ENCODE results near the gene SALL3. TPM values are rescaled to one million over a fixed set of nuclear protein-coding genes. Genes with fewer than 3 reads are reported as not detected.

Gene SALL3
- total and polyA plus RNA-seq, 2 of the 8 experiments (the other 6 are each of a cell fraction or from before 2014, with no cell fraction given), result 10.5 to 46.4 TPM

DNA sequence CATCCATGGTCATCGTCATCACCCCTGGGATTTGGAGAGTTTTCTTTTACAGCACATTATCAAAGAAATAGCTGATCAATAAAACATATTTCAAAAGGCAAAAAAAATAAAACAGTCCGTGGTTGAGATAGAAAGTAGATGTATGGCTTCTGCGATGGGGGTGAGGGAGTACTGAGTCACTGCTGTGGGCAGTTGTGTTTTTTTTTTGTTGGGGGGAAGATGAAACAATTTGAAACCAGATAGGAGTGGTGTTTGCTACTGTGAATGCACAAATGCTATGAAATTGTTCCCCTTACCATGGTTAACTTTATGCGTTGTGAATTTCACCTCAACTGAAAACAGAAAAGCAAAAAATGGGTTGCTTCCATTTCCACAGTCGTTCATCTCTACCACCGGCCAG lies 11.9 kb upstream of the SALL3 start (continued):
- TF ChIP-seq RAD21 (IDR thresholded peaks at IDR 0.05 in 1 of 2, conservative IDR thresholded peaks at IDR 0.05 in 1 of 2; ENCODE audit: low read depth in 2 of 2, low read length in 2 of 2), result no peak
- TF ChIP-seq, protein P1, sequence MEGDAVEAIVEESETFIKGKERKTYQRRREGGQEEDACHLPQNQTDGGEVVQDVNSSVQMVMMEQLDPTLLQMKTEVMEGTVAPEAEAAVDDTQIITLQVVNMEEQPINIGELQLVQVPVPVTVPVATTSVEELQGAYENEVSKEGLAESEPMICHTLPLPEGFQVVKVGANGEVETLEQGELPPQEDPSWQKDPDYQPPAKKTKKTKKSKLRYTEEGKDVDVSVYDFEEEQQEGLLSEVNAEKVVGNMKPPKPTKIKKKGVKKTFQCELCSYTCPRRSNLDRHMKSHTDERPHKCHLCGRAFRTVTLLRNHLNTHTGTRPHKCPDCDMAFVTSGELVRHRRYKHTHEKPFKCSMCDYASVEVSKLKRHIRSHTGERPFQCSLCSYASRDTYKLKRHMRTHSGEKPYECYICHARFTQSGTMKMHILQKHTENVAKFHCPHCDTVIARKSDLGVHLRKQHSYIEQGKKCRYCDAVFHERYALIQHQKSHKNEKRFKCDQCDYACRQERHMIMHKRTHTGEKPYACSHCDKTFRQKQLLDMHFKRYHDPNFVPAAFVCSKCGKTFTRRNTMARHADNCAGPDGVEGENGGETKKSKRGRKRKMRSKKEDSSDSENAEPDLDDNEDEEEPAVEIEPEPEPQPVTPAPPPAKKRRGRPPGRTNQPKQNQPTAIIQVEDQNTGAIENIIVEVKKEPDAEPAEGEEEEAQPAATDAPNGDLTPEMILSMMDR (IDR thresholded peaks at IDR 0.05; ENCODE audit: control extremely low read depth in 1 of 3, insufficient read depth in 1 of 3, low read depth in 1 of 3, low read length in 3 of 3), result no peak
- TF ChIP-seq, protein P2, sequence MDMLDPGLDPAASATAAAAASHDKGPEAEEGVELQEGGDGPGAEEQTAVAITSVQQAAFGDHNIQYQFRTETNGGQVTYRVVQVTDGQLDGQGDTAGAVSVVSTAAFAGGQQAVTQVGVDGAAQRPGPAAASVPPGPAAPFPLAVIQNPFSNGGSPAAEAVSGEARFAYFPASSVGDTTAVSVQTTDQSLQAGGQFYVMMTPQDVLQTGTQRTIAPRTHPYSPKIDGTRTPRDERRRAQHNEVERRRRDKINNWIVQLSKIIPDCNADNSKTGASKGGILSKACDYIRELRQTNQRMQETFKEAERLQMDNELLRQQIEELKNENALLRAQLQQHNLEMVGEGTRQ (IDR thresholded peaks at IDR 0.05; ENCODE audit: low read length), result no peak
- no peak for TF ChIP-seq SRF (IDR thresholded peaks at IDR 0.05; ENCODE audit: low read depth, low read length)
- no peak for TF ChIP-seq POLR2A (IDR thresholded peaks at IDR 0.05; ENCODE audit: control extremely low read depth in 1 of 2, low read depth in 2 of 2, low read length in 2 of 2)

Data from H1 (cell line).